ENCODE results near the gene XRCC6.

Gene XRCC6

GRCh38 chr22:41578114-41578513, 43.0 kb upstream of the XRCC6 start:
- DNase-seq (ENCODE audit: low read depth), result no peak
- H3K4me3 ChIP-seq (ENCODE audit: low read depth, low read length), result no peak overlapping the region
- TF ChIP-seq CTCF (IDR thresholded peaks at IDR 0.05; ENCODE audit: low read depth, low read length, missing control alignments), result no peak
- in situ Hi-C loops (cut with HindIII; ENCODE audit: low sequenced_read_pairs), result no loop called here

- no peak for TF ChIP-seq CTCF (IDR thresholded peaks at IDR 0.05; ENCODE audit: low read depth, low read length, missing control alignments)
- no peak for DNase-seq (ENCODE audit: low read depth)
- no peak overlapping the region for H3K4me3 ChIP-seq (ENCODE audit: low read depth, low read length)
- in situ Hi-C loops (cut with HindIII; ENCODE audit: low sequenced_read_pairs), result no loop called here
Observed at GRCh38 chr22:41578818-41579217, 42.3 kb upstream of the XRCC6 start.

DNA sequence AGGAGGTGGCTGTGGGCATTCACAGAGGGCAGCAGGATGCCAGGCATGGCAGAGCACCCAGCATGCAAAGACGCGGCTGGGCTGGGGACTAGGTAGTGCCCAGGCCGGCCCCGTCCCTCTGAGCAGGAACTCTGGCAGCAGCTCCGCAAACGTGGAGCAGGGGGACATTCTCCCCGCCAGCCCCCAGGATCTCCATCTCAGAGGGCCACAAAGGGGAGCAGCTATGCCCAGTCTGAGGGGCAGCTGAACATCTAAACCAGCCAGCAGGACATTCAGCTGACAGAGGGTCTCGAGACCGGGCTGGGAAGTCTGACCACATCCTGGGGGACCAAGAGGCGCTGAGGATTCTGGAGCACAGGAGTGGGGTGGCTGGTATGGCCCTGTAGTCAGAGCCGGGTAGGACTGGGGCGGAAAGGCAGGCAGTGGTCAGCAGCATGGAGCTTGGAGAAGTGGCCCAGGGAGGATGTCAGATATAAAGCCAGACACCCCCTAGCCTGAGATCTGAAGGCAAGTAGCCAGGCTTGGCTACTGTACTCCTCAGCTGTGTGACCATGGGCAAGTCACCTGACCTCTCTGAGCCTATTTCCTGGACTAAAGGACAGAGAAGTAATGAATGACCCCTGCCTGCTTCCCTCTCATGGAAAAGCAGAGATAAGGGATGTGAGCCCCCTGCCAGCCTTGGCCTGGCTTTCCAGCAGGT, 41.6 kb upstream of the XRCC6 start:
- no peak for TF ChIP-seq CTCF (IDR thresholded peaks at IDR 0.05; ENCODE audit: low read depth, low read length, missing control alignments)
- in situ Hi-C loops (cut with HindIII; ENCODE audit: low sequenced_read_pairs), result no loop called here
- no peak overlapping the region for H3K4me3 ChIP-seq (ENCODE audit: low read depth, low read length)
- no peak for DNase-seq (ENCODE audit: low read depth)

DNA sequence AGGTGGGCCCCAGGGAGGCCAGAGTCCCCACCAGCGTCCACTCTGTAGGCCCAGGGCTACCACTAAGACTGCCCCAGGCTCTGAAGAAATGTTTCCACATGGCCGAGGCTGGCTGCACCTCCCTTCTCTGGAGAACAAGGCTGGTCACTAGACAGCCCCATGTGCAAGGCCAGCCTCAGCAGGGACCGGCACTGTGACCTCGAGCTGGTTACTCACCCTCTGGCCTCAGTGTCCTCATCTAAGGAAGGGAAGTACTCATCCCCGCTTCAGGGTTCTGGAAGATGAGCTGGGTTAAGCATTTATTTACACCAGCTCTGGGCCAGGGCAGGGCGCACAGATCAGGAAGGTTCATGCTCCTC, 41.1 kb upstream of the XRCC6 start:
- no peak for TF ChIP-seq CTCF (IDR thresholded peaks at IDR 0.05; ENCODE audit: low read depth, low read length, missing control alignments)
- in situ Hi-C loops (cut with HindIII; ENCODE audit: low sequenced_read_pairs), result no loop called here
- DNase-seq (ENCODE audit: low read depth), result no peak
- no peak overlapping the region for H3K4me3 ChIP-seq (ENCODE audit: low read depth, low read length)

DNA sequence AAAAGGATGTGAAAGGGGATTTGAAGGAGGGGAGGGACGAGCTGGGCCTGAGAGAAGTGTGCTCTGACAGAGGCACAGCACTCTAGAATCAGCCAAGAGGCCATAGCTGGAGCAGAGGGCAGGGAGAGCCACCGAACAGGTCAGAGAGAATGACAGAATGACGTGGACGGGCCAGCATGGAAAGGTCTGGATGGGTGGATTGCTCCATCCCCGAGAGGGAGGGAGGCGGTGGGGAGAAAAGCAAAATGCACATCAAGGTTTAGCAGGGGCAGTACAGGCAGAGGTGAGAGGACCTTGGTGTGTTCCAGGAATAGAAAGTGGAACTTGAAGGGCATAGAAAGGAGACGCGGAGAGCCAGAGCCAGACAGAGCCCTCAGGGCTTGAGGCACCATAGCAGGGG, 38.4 kb upstream of the XRCC6 start:
- in situ Hi-C loops (cut with HindIII; ENCODE audit: low sequenced_read_pairs), result no loop called here

GRCh38 chr22:41584881-41585280, 36.2 kb upstream of the XRCC6 start:
- no peak overlapping the region for H3K4me3 ChIP-seq (ENCODE audit: low read depth, low read length)
- in situ Hi-C loops (cut with HindIII; ENCODE audit: low sequenced_read_pairs), result no loop called here
- DNase-seq (ENCODE audit: low read depth), result no peak
- no peak for TF ChIP-seq CTCF (IDR thresholded peaks at IDR 0.05; ENCODE audit: low read depth, low read length, missing control alignments)

More for the DNA sequence above, 38.4 kb upstream of the XRCC6 start:
- no peak for TF ChIP-seq CTCF (IDR thresholded peaks at IDR 0.05; ENCODE audit: low read depth, low read length, missing control alignments)
- no peak overlapping the region for H3K4me3 ChIP-seq (ENCODE audit: low read depth, low read length)
- no peak for DNase-seq (ENCODE audit: low read depth)
